GM19468 (cell line): ENCODE results near the gene CATSPER1.
"Not testable (repeated sequence)": the region's sequence is repeated elsewhere in the genome, so short reads cannot be mapped to it uniquely, and the experiment has no call there.

Source experiments
- ATAC-seq: cut with Tn5 transposase; IDR thresholded peaks from one replicate; pipeline ENCODE4 v1.9.1; 2021; ENCODE audit warnings: mild to moderate bottlenecking, moderate library complexity, moderate number of reproducible peaks; ENCODE audit not compliant: unreplicated experiment; ENCODE audit errors: extremely low read depth

CATSPER1 gene

DNA sequence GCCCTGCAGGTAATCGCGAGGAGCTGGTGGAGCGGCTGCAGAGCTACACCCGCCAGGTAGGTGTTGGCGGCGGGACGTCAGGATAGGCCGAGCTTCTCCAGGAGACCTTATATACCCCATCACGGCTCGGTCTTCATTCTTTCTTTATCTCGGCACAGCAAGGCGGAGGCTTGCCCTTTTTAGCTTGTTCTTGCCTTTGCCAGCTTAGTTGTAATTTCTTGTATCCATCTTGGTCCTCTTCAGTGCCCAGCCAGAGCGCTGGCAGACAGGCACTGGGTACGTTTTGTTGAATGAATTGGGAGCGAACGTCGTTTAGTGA is 26.3 kb upstream of the CATSPER1 start:
- ATAC-seq, result no peak

DNA sequence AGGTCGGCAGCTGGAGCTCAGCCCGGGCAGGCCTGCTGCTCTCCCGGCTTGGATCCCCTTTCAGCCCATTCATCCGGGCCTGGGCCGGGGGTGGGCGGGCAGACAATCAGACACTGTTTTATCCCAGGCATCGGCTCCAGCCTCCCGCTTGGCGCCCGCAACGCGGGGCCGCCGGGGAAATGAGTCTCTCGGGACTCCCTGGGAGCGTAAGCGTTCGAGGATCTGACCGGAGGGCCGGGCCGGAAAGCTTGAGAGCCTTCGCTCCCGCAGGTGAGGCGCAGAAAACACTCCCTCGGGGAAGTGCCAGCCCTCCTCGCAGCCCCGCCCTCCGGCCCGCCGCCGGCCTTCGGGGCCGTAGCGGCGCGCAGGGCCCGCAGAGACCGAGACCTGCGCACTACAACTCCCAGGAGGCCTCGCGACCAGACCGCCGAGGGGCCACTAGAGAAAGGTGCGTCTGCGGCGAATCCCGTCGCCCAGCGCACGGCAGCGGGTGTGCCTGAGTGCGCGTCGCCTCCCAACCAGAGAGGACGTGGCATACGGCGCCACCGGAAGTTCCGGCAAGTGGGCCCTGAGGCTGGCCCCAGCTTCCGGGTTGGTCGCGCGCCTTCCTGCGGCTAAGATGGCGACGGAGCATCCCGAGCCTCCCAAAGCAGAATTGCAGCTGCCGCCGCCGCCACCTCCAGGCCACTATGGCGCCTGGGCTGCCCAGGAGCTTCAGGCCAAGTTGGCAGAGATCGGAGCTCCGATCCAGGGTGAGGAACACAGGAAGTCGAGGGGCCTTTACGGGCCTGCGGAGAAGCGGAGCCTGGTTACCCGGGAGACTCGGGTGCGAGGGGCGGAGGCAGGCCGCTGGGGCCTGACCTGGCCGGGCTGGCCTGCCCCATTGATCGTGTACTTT is 25.7 kb upstream of the CATSPER1 start, which contains the start of gene SF3B2:
Gene SF3B2 (plus strand): TSS at position 599 of the 898 bp plus-strand sequence. CDS start 21 bp downstream, at position 620.
- peak; percentile 92 for ATAC-seq

GRCh38 chr11:66051371-66051765 is 25.1 kb upstream of the CATSPER1 start:
- no peak for ATAC-seq

GRCh38 chr11:66050581-66051231 is 24.4 kb upstream of the CATSPER1 start:
- no peak for ATAC-seq

- no peak for ATAC-seq
These were observed 22.5 kb upstream of the CATSPER1 start, which contains the start of gene GAL3ST3 for GRCh38 chr11:66048547-66049323. GAL3ST3 (minus strand) TSS chr11:66049161; CDS start chr11:66045415, 3,746 bp downstream.

DNA sequence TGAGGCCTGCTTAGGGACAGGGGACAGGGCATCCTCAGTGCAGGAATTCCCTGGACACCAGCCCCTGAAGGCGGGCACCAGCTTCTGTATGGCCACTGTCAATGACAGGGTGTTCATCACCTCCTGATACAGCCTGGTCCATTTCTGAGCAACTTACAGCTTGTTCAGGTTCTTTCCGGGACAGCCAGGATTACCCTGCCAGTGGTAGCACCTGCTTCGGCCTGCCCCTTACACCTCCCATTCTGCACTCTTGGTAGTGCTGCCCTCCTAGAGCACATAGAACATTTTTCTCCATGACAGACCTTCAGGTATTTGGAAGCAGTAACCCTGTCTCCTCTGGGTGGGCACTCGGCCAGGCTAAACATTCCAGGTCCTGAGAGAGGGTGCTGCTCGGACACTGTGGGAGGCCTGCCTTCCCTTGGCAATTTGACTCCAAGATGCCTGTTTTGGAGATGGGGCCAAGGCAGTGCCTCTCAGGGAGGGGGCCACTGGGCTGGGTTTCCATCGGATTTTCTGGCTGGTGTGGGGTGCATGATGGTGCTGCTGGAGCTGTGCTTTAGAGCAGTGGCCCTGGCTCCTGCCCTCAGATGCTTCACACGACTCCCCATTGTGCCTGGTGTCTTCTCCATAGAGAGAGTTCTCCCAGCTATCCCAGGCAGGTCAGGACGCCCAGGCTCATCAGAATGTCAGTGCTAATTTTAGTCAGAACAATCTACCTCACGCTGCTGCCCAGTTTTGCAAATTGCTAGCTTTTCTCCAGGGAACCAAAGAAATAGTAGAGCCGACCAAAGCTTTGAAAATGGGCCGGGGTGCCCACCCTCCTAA is 21.5 kb upstream of the CATSPER1 start:
- no peak for ATAC-seq

- ATAC-seq, result no peak
These were observed 20.6 kb upstream of the CATSPER1 start for GRCh38 chr11:66046901-66047300.

DNA sequence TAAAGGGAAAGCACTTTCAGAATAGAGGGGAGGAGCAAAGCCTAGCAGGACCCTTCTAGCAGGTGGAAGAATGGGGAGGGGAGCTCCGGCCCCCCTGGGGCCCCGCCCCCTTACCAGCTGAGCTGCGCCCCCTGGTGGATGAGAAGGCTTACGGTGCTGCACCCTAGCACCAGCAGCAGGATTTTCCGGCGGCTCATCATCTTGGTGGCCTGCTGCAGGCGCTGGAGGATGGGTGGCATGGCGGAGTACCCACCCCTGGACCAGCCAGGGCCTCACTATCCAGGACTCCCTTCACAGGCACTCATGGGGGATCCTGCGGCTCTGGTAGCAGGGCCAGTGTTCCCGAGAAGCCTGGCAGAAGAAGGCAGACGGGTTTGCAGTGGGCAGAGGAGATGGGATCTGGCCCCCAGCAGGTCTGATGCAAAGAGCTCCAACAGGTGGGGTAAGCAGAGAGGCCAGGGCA is 18.9 kb upstream of the CATSPER1 start:
- ATAC-seq, result no peak

GRCh38 chr11:66044757-66045156 is 18.5 kb upstream of the CATSPER1 start:
- ATAC-seq, result no peak

- no peak for ATAC-seq
These were observed 17.0 kb upstream of the CATSPER1 start for GRCh38 chr11:66042996-66043906.

- no peak for ATAC-seq
These were observed 16.1 kb upstream of the CATSPER1 start for GRCh38 chr11:66042227-66042995.

- no peak for ATAC-seq
These were observed 13.5 kb upstream of the CATSPER1 start for GRCh38 chr11:66039765-66040164.

DNA sequence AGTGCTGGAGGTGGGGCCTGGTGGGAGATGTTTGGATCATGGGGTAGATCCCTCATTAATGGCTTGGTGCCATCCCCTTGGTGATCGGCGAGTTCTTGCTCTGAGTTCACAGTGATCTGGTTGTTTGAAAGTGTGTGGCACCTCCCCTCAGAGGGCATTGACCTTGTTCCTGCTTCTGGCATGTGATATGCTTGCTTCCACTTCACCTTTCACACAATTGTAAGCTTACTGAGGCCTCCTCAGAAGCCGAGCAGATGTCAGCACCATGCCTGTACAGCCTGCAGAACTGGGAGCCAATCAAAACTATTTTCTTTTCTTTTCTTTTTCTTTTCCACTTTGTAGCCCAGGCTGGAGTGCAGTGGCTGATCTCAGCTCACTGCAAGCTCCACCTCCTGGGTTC is 11.0 kb upstream of the CATSPER1 start:
- ATAC-seq, result no peak

- no peak for ATAC-seq
These were observed 10.0 kb upstream of the CATSPER1 start for GRCh38 chr11:66036334-66036710.

GRCh38 chr11:66035653-66036333 is 9.5 kb upstream of the CATSPER1 start:
- no peak for ATAC-seq

DNA sequence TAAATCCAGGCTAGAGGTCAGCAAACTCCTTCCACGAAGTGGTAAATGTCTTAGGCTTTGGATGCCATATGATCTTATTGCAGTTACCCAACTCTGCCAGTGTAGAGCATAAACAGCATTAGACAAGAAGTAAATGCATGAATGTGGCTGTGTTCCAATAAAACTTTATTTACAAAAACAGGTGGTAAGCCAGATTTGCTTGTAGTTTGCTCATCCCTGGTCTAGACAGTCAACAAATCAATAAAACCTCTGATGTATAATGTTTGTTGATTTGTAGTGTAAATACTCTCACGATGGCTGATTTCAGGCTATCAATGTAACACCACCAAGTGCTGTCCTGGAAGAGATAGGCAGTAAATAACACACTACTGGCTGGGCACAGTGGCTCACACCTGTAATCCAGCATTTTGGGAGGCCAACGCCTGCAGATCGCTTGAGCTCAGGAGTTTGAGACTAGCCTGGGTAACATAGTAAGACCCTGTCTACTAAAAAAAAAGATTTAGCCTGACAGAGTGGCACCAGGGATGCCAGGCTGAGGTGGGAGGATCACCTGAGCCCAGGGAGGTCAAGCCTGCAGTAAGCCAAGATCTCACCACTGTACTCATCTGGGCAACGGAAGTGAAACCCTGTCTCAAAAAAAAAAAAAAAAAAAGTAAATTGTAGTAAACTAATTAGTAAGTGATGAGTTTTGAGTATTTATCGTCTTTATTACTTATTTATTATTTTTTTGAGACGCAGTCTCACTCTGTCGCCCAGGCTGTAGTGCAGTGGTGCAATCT is 6.9 kb upstream of the CATSPER1 start:
- ATAC-seq, result no peak

DNA sequence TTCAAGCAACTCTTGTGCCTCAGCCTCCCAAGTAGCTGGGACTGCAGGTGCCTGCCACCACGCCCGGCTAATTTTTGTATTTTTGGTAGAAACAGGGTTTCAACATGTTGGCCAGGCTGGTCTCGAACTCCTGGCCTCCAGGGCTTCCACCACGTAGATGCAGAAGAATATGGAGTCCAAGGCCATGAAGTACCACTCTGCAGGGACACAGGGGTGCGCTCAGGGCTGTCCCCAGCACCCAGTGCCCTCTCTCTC is 3.2 kb downstream of the CATSPER1 start:
- ATAC-seq, result not testable (repeated sequence)
